ENCODE data around the gene MYCN.

The MYCN gene

DNA sequence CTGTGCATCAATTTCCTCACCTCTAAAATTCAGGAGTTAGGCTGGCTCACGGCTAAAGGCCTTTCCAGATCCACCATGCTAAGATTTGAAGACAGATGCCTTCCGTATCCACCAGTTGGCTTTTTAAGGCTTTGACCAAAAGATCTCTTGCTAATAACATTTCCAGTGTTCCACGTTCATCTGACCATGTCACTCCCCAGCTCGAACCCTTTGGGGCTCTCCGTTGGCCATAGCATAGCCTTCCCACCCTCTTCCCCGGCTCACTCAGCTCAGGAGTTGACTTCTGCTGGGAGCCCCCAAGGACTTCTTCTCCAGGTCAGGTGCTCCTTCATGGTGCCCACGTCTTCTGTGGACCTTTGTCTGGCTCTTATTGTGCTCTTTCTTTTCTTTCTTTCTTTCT, 53.3 kb downstream of the MYCN start:
- no peak for TF ChIP-seq YY1 (IDR thresholded peaks at IDR 0.05; ENCODE audit: low read depth)
- TF ChIP-seq FOXM1 (IDR thresholded peaks at IDR 0.05; ENCODE audit: borderline replicate concordance, low read depth), result no peak
- TF ChIP-seq TEAD4 (IDR thresholded peaks at IDR 0.05), result no peak
- no peak for TF ChIP-seq EGR1 (IDR thresholded peaks at IDR 0.05)
- TF ChIP-seq, protein P1, sequence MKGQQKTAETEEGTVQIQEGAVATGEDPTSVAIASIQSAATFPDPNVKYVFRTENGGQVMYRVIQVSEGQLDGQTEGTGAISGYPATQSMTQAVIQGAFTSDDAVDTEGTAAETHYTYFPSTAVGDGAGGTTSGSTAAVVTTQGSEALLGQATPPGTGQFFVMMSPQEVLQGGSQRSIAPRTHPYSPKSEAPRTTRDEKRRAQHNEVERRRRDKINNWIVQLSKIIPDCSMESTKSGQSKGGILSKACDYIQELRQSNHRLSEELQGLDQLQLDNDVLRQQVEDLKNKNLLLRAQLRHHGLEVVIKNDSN (IDR thresholded peaks at IDR 0.05), result no peak
- no peak for TF ChIP-seq CREB1 (IDR thresholded peaks at IDR 0.05; ENCODE audit: low read depth)
- TF ChIP-seq EP300 (IDR thresholded peaks at IDR 0.05; ENCODE audit: borderline replicate concordance), result no peak
- TF ChIP-seq, protein P2, sequence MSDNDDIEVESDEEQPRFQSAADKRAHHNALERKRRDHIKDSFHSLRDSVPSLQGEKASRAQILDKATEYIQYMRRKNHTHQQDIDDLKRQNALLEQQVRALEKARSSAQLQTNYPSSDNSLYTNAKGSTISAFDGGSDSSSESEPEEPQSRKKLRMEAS (IDR thresholded peaks at IDR 0.05), result no peak
- TF ChIP-seq, protein P3, sequence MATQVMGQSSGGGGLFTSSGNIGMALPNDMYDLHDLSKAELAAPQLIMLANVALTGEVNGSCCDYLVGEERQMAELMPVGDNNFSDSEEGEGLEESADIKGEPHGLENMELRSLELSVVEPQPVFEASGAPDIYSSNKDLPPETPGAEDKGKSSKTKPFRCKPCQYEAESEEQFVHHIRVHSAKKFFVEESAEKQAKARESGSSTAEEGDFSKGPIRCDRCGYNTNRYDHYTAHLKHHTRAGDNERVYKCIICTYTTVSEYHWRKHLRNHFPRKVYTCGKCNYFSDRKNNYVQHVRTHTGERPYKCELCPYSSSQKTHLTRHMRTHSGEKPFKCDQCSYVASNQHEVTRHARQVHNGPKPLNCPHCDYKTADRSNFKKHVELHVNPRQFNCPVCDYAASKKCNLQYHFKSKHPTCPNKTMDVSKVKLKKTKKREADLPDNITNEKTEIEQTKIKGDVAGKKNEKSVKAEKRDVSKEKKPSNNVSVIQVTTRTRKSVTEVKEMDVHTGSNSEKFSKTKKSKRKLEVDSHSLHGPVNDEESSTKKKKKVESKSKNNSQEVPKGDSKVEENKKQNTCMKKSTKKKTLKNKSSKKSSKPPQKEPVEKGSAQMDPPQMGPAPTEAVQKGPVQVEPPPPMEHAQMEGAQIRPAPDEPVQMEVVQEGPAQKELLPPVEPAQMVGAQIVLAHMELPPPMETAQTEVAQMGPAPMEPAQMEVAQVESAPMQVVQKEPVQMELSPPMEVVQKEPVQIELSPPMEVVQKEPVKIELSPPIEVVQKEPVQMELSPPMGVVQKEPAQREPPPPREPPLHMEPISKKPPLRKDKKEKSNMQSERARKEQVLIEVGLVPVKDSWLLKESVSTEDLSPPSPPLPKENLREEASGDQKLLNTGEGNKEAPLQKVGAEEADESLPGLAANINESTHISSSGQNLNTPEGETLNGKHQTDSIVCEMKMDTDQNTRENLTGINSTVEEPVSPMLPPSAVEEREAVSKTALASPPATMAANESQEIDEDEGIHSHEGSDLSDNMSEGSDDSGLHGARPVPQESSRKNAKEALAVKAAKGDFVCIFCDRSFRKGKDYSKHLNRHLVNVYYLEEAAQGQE (IDR thresholded peaks at IDR 0.05; ENCODE audit: low read depth), result no peak
- no peak for TF ChIP-seq TCF12 (IDR thresholded peaks at IDR 0.05; ENCODE audit: low read depth)
- TF ChIP-seq ZBTB7A (IDR thresholded peaks at IDR 0.05; ENCODE audit: low read depth), result no peak
- no peak for TF ChIP-seq RAD21 (IDR thresholded peaks at IDR 0.05; ENCODE audit: low read depth)
- TF ChIP-seq CEBPB (IDR thresholded peaks at IDR 0.05), result no peak
- no peak for TF ChIP-seq NFIC (IDR thresholded peaks at IDR 0.05)
- TF ChIP-seq TAF1 (IDR thresholded peaks at IDR 0.05; ENCODE audit: low read depth), result no peak

DNA sequence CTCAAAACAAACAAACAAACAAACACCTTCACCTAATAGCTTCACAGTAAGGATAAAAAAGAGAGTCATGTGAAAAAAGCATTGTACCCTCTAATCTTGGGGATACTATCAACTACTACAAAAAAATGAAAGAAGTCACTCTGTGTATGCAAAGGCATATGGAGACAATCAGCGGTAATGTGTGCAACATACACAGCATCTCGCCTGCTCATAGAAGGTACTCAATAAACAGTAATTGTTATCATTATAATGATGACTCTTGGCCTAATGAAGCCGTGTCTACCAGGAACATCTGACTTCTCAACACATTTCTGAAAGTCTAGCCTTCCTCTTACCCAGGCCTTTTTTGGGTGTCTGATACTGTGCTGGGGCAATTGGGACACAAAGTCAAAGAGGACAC, 55.3 kb downstream of the MYCN start:
- TF ChIP-seq TCF12 (IDR thresholded peaks at IDR 0.05; ENCODE audit: low read depth) (no peak), CREB1 (IDR thresholded peaks at IDR 0.05; ENCODE audit: low read depth) (no peak), RAD21 (IDR thresholded peaks at IDR 0.05; ENCODE audit: low read depth) (no peak), CEBPB (IDR thresholded peaks at IDR 0.05) (no peak), EP300 (IDR thresholded peaks at IDR 0.05; ENCODE audit: borderline replicate concordance) (no peak), FOXM1 (IDR thresholded peaks at IDR 0.05; ENCODE audit: borderline replicate concordance, low read depth) (no peak), TAF1 (IDR thresholded peaks at IDR 0.05; ENCODE audit: low read depth) (no peak), YY1 (IDR thresholded peaks at IDR 0.05; ENCODE audit: low read depth) (no peak), ZBTB7A (IDR thresholded peaks at IDR 0.05; ENCODE audit: low read depth) (no peak), NFIC (IDR thresholded peaks at IDR 0.05) (no peak), TEAD4 (IDR thresholded peaks at IDR 0.05) (no peak)
- TF ChIP-seq, protein P3 (IDR thresholded peaks at IDR 0.05; ENCODE audit: low read depth), result no peak
- TF ChIP-seq, protein P1 (IDR thresholded peaks at IDR 0.05), result no peak

All from Ishikawa (cell line).